ENCODE measurements around the gene PREP.
"Not testable (repeated sequence)": the region's sequence is repeated elsewhere in the genome, so short reads cannot be mapped to it uniquely, and the experiment has no call there.

PREP gene

DNA sequence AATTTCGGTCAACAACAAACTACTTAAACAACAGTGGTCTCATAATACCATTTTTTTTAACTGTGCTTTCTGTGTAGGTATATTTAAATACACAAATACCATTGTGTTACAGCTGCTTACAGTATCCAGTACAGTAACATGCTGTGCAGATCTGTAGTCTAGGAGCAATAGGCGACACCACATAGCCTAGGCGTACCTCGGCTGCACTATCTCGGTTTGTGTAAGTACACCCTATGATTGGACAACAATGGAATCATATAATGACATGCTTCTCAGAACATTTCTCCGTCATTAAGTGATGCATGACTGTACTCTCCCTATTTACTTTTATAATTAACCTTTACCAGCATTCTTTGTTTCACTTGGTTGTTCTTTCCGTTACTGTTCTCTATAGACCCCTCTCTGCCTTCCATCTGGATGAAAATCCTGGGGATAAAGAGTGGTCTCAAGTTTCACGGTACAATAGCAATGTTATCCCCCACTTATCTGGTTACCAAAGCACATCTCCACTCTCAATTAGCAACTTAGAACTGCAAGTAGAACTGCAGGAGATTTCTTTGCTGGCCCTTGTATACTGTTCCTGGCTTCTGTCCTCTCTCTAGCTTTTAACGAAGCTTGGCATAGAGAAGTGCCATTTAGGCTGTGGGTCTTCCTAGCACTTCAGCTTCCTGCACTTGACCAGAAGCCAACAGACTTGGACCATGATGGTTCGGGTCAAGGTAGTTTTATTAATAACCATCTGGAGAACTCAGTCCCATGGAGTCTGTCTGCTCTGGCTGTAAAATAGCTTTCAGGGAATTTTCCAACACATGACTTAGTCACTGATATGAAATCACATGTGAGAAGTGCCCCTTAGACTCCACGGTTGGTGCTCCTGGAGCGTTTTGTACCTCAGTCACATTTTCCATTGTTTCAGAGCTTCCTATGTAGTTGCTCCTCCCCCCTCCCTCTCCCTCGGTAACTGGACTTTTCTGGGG lies 142.7 kb downstream of the PREP start:
- no peak for FAIRE-seq

DNA sequence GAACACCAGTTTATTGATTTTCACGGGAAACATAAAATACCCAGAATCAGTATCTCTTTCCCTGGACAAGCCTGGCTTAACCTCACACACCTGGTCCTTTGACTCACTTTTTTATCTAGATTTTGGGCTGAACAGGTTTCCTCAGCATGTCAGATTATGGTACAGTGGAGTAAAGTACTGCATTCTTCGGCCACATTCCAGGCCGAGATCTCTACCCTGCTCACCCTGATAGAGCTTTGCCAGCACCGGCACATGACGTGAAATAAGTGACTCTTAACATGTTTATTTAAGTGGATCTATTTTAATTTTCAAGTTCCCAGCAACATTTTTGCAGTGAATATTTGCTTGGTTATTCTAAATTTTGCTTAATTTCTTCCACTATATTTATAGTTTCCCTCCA lies 144.1 kb downstream of the PREP start:
- no peak for FAIRE-seq

DNA sequence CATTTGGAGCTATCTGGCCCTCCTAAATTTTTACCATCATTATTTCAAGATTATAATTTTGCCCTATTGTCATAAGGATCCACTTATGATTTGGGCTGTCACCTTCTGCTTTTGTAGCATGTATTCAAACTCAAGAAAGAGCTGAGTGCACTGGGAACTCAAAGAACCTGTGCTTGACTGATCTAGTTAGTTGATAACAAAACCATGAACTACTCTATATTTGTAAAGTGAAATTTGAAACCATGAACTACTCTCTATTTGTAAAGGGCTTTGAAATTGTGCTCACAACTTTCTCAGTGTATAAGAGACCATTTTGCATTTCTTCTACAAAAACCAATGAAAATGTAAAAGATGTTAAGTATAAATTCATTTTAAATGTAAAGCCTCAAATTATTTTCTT lies 145.5 kb downstream of the PREP start:
- no peak for FAIRE-seq

DNA sequence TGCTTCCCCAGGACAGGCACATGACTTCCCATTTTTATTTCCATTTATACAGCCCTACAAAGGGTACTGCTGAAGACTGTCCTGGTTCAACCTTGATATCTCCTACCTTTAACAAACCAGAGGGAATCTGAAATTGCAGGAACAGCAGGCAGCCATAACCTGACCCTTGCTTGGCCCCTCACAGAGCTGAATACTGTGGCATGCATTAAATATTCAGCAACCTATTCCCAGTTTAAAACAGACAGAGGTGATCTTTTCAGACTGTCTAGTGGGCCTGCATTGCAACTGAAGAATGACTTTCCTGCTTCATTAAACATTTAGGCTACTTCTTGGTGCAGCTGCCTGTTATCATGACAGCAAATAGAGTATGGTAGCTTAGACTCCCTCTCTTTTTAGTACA lies 146.3 kb downstream of the PREP start:
- no peak for FAIRE-seq

DNA sequence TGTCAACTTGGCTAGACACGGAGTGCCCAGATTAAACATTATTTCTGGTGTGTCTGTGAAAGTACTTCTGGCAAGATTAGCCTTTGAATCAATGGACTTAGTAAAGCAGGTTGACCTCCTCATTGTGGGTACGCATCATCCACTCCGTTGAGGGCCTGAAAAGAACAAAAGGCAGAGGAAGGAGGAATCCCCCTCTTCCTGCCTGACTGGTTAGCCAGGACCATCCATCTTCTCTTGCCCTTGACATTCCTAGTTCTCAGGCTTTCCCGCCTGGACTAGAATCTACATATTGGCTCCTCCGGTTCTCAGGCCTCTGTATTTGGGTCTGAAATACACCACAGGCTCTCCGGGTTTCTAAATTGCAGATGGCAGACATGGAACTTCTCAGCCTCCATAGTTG lies 149.1 kb downstream of the PREP start:
- no peak for FAIRE-seq

DNA sequence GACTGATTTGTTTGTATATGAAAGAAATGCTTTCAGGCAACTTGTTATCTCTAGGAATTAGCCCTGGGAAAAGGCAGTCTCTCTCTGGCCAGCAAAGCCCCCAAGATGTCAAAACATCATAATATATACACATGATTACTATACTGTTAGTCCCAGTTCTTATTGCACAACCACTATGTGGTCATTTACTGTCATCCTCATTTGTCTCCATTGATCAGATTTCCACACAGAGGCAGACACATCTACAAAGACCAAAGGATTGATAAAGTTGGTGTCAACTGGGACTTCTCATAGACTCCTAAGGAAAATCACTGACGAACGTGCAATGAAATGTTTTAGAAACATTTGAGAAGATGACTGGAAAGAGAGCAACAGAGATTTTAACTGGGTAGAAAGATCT lies 151.2 kb downstream of the PREP start:
- FAIRE-seq: no peak

DNA sequence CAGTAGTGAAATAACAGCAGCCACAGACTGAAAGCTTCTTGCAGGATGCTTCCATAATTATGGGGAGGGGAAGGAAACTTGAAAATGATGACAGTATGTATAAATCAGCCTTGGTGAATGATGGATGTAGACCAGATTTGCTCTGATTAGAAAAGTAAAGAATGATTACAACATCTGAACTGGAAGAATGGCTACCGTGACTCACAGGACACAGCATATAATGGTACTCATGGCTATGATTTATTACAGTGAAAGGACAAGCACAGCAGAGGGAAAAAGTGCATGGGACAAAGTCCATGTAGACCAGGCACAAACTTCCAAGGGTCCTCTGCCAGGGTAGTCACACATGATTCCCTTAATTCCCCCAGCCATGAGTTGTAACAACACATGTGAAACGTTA lies 152.3 kb downstream of the PREP start:
- no peak for FAIRE-seq

DNA sequence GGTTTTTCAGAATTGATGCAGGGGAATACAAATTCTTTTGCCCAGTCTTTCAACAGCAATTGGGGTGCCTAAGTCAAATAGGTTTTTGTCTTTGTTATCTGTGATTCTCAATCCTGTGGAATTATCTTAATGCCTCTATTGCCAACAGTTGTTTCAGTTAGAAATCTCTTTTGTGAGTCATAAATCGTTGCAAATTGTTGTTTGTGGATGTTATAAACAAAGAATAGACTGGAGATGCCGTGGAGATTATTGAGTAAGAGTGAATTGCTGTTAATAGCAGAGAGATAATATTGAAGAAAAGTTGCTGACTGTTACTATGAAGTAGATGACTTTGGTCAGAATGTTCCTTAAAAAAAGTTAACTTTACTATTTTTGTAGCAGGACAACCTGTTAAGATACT lies 159.4 kb downstream of the PREP start:
- no peak for FAIRE-seq

DNA sequence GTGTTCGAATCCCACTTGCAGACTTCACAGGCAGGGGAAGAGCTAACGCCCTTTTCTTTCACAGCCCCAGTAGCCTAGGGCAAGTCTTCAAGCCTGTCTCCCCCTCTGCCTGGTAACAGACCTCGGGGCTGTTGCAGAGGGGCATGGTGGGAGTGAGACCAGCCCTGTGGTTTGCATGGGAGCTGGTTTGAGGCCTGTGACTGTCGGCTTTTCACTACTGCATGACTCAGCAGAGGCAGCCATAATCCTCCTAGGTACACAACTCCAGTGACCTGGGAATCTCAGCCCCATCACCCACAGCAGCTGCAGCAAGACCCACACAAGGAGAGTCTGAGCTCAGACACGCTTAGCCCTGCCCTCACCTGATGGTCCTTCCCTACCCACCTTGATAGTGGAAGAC lies 167.7 kb downstream of the PREP start:
- no peak for FAIRE-seq

DNA sequence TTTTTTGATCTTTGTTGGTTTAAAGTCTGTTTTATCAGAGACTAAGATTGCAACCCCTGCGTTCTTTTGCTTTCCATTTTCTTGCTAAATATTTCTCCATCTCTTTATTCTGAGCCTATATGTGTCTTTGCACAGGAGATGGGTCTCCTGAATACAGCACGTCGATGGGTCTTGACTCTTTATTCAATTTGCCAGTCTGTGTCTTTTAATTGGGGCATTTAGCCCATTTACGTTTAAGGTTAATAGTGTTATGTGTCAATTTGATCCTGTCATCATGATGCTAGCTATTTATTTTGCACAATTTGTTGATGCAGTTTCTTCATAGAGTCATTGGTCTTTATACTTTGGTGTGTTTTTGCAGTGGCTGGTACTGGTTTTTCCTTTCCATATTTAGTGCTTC lies 171.1 kb downstream of the PREP start:
- FAIRE-seq: not testable (repeated sequence)

Measured in islet of Langerhans (tissue), 1 donor.